NCI-H1048 (cell line): ENCODE measurements around the gene SEMA3G.

Experiments used
- DNase-seq: peaks from one replicate; lab custom pipeline; 2025; lab: John Stamatoyannopoulos, UW

The SEMA3G gene

DNA sequence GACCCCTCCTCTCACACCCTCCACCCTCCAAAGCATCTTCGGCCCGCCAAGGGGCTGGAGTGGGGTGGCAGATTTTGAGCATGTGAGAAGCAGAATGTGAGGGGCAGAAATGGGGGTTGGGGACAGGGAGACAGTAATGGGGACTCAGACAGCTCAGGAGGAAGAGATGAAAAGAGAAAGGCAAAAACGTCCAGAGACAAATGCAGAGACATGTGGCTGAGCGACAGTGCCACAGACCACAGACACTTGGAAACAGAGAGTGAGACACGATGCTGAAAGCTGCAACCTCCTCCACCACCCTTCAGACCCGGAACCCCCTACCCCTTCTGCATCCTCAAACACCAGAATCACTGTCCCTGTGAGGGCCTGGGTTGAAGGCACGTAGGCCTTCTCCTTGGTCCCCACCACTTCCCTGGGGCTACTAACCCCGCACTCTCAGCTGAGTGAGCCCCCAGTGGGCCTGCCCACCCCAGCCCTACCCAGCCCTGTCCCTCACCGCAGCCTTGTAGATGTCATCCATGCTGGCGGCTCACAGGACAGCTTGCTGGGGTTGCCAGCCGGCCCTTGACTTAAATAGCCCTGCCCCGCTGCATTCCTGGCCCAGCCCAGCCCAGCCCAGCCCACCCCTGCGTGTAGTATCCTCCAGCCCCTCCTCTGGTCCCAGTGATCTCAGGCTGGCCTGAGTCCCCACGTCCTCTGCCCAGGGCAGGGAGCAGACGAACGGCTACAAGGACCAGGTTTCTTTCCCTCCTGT lies 8.8 kb upstream of the SEMA3G start, which contains the start of gene TNNC1:
Gene TNNC1, minus strand, starts transcription at position 546 of the 754 bp plus-strand sequence. Its CDS starts 26 bp downstream, at position 520.
- DNase-seq: no peak

GRCh38 chr3:52452570-52453221 lies 7.8 kb upstream of the SEMA3G start:
- DNase-seq: no peak

DNA sequence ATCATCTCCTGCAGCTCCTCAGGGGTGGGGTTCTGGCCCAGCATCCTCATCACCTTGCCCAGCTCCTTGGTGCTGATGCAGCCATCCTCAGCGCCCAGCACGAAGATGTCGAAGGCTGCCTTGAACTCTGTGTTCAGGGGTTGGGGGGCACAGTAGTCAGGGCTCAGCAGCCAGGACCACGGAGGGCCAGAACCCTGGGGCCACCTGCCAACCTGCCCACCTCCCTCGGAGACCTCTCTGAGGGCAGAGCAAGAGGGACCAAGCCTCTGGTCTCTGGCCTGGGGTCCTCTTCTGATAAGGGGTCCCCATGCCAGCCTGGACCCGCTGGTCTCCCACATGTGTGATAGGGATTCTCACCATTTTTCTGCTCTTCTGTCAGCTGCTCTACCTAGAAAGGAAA lies 7.2 kb upstream of the SEMA3G start:
- no peak for DNase-seq

GRCh38 chr3:52451237-52452083 lies 6.6 kb upstream of the SEMA3G start:
- DNase-seq: no peak

GRCh38 chr3:52450489-52451236 lies 5.8 kb upstream of the SEMA3G start:
- DNase-seq: no peak

DNA sequence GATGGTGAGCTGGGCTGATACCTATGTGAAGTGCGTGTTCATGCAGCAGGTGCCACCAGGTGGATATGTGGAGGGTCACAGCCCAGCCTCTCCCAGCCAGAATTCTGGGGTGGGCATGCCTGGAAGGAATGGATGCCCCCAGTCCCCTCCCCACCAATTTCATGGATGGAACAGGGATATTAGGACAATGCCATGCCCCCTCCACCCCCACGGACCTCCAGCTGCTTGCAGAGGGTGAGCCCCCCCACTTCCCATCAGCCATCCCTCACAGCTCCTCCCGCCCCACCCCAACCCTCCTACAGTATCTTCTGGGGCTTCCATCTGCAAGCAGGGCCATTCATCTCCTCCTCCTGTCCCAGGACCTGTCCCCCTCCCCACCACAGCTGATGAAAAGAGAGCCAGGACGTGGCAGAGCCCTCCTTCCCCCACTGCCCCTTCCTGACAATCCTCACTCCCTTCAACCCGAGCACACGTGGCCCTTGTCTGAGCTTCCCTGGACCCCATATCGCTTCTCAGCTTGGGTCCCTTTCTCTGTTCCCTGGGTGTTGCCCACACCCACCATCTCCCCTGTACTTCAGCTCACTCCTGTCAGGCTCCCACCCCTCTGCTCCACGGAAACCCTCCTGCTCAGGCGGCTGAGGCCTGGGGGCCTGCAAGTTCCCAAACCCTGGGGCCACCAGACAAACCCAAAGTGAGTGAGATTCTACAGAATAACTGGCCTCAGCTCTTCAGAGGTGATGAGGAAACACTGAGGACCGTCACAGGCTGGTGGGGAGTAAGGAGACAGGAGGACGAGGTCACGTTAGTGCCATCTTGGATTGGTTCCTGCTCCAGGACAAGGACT lies 2.8 kb upstream of the SEMA3G start:
- no peak for DNase-seq

GRCh38 chr3:52446631-52447511 lies 2.0 kb upstream of the SEMA3G start:
- peak; percentile 38 for DNase-seq

GRCh38 chr3:52446042-52446441 lies 1.1 kb upstream of the SEMA3G start:
- no peak for DNase-seq

DNA sequence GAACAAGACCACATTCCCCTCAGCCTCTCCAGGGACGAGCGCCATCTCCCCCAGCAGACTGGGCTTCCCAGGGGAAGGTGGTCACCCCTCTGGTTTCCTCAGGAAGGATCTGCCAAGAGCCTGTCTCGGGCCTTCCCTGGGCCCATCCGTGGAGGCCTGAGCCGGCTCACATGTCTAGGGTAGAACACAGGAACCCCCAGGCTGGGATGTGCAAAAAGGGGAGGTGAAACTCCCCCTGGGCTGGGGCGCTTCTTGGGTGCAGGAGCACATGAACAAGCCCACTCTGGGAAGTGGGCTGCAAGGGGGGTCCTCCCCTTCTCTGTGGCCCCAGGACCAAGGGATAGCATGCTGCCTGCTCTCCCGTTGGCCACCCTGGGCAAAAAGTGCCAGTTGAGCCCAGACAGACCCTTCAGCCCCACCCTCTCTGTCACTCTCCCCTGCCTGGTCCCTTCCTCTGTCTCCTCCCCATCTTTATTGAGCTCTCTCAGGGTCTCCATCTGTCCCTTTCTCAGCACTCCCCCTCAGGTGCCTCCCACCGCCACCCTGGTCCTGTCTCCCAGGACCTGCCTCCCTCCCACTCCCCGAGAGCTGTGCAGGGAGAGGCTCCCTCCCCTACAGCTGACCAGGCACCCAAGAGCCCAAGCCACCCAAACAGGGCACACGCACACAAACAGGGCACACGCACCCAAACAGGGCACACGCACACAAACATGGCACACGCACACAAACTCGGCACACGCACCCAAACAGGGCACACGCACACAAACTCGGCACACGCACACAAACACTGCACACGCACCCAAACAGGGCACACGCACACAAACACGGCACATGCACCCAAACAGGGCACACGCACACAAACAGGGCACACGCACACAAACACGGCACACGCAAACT lies 864 bp downstream of the SEMA3G start:
- DNase-seq: no peak

GRCh38 chr3:52443268-52443610 lies 1.7 kb downstream of the SEMA3G start:
- no peak for DNase-seq

- no peak for DNase-seq
Observed at GRCh38 chr3:52442409-52443267, 2.3 kb downstream of the SEMA3G start.

DNA sequence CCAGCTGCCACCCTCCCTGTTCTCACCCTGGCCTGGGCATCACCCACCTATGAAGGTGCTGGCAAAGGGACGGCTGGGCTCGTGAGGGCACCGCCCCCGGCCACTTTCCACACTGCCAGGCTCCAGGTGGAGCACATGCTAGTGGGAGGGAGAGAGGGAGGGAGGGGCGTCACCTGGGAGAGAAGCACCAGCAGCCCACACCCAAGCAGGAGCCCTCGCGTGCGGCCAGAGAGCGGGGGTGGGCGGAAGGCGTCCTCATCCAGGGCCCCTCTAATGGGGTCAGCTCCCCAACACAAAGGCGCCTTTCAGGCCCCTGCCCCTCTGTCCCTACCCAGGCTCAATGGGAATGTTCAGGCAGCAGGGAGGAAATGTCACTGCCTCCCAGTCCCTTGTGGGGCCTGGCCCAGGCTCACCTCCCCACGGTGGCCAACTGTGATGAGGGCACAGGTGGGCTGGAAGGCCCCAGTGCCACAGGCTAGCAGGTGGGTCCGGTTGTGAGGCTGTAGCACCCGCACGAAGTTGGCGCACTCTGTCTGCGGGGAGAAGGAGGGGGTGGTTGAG lies 3.1 kb downstream of the SEMA3G start:
- DNase-seq: no peak

- no peak for DNase-seq
Observed at GRCh38 chr3:52441091-52441771, 3.7 kb downstream of the SEMA3G start.

DNA sequence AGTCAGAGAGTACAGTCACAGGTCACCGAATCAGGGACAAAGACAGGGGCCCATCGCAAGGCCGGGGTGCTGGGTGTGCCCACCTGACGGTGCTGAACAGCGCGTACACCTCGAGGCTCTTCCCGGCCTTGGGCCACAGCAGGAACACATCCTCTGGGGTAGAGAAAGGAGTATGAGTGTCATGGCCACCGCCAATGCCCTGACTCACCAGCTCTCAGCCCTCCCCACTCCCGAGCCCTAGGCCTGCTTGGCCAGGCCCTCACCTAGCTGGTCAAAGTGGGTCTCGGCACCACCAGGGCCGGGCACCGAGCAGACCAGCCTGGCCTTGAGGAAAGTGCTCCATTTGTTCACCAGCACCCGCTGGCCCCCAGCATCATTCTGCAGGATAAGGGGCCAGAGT lies 4.2 kb downstream of the SEMA3G start:
- DNase-seq: no peak

GRCh38 chr3:52440249-52440551 lies 4.7 kb downstream of the SEMA3G start:
- DNase-seq: no peak

DNA sequence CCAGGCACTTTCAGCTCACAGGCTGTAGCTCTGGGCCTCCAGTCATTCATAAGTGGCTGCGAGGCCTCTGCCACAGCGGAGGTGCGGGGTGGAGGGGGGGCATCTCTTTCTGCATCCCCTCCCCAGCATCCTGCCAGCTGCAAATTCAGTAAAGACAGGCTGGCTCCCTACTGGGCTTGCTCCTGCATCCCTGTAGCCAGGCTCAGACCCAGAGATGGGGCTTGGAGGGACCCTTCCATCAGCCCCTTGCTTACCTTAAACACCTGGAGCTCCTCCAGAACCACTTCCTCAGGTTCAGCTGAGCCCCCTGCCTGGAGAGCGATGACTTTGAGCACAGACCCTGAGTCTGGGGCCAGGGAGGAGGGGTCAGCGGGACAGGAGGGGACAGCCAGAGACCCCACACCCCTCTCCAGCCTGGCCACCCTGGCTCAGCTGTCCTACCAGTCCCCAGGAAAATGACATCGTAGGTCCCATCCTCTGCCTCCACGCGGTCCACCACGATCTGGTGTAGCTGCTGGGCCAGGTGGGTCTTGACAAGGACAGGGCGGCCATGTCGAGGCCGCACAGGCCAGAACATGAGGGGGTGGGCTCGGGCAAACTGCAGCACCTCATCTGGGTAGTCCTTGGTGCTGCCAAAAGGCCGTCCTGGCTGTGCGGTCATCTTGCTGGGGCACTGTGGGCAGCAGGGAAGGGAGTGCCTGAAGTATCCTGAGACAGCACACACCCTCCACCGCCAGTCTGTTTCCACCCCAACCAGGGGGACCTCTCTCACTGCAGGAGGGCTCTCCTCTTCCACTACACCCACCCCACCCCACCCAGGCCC lies 5.3 kb downstream of the SEMA3G start:
- no peak for DNase-seq
